Bronchial epithelial cell (primary cell): ENCODE results near the gene CLDN1. TPM values are rescaled to one million over a fixed set of nuclear protein-coding genes. Genes with fewer than 3 reads are reported as not detected.

ENCODE experiments used
- total RNA-seq: library from RNA; depleted of rRNA; stranded (reverse); fragments of >200 nt; gene quantifications from 2 replicates; pipeline ENCODE4 v1.2.1, GENCODE V29; 2014

Gene CLDN1
- total RNA-seq, 1 donor from 2014 or later = 26.6 TPM

Other genes with a start within 250 kb of the CLDN1 start
- gene P3H2, start 201.5 kb downstream of the CLDN1 start, total RNA-seq = 7.6 and 14.6 TPM in 2 replicates
- gene CLDN16, start 65.7 kb upstream of the CLDN1 start, total RNA-seq = 0.26 and 0.51 TPM in 2 replicates
- gene TMEM207, start 127.5 kb upstream of the CLDN1 start, total RNA-seq = not detected in 2 replicates
- 35.3 and 43.4 TPM in 2 replicates for gene IL1RAP, start 191.6 kb upstream of the CLDN1 start, total RNA-seq